HepG2 (cell line): ENCODE data around the gene MYO18A. TPM values are rescaled to one million over a fixed set of nuclear protein-coding genes. Genes with fewer than 3 reads are reported as not detected.
A peak's percentile ranks its signal among the peaks of the same experiment; 100 is the strongest.

Experiments used
- ATF3 ChIP-seq: sonication (generic); formaldehyde crosslinking; IDR thresholded peaks from 2 replicates; pipeline ENCODE4 v1.4.0; 2020; ENCODE audit warnings: missing genetic modification reagents
- DMTF1 ChIP-seq: sonication (generic); formaldehyde crosslinking; IDR thresholded peaks from 2 replicates; pipeline ENCODE4 v1.4.0; 2020; ENCODE audit warnings: mild to moderate bottlenecking, missing genetic modification reagents
- GATAD1 ChIP-seq: IDR thresholded peaks from 2 replicates; pipeline ENCODE4 v1.6.1; 2016; ENCODE audit warnings: missing genetic modification reagents, missing compliant biosample characterization
- HIC2 ChIP-seq: sonication (generic); formaldehyde crosslinking; IDR thresholded peaks from 2 replicates; pipeline ENCODE4 v1.9.0; 2022; ENCODE audit warnings: low read depth, missing genetic modification reagents
- KDM3A ChIP-seq: IDR thresholded peaks from 2 replicates; pipeline ENCODE4 v1.6.1; 2018; ENCODE audit warnings: low read depth, missing compliant biosample characterization
- KDM6A ChIP-seq: IDR thresholded peaks from 2 replicates; pipeline ENCODE4 v1.6.1; 2016; ENCODE audit warnings: low read depth
- MAX ChIP-seq: IDR thresholded peaks from 2 replicates; pipeline ENCODE4 v1.6.1; 2012; ENCODE audit warnings: inconsistent platforms
- NR2F6 ChIP-seq, 2 experiments: IDR thresholded peaks; 2 replicates each; pipeline ENCODE4 v1.6.1; 2016; ENCODE audit warnings: antibody characterized with exemption in 1 of 2, mild to moderate bottlenecking in 1 of 2
- SIX4 ChIP-seq: sonication (generic); formaldehyde crosslinking; IDR thresholded peaks from 2 replicates; pipeline ENCODE4 v1.4.0; 2020; ENCODE audit warnings: missing genetic modification reagents
- SP5 ChIP-seq: IDR thresholded peaks from 2 replicates; pipeline ENCODE4 v1.6.1; 2016; ENCODE audit warnings: low read depth, borderline replicate concordance
- SPEN ChIP-seq: sonication (generic); formaldehyde crosslinking; IDR thresholded peaks from 2 replicates; pipeline ENCODE4 v1.5.1; 2020; ENCODE audit warnings: low read depth, mild to moderate bottlenecking, missing genetic modification reagents
- TAF15 ChIP-seq: fragments of 200-400 bp; formaldehyde crosslinking; IDR thresholded peaks from one replicate; pipeline ENCODE4 v1.6.1; 2018; ENCODE audit warnings: mild to moderate bottlenecking, low read depth, low read length; ENCODE audit not compliant: poor library complexity, severe bottlenecking
- TFAP4 ChIP-seq: sonication (generic); IDR thresholded peaks from 2 replicates; pipeline ENCODE4 v1.6.1; 2016; ENCODE audit warnings: low read depth, borderline replicate concordance
- ZBTB2 ChIP-seq: sonication (generic); formaldehyde crosslinking; IDR thresholded peaks from 2 replicates; pipeline ENCODE4 v1.8.0; 2022; ENCODE audit warnings: low read depth, missing genetic modification reagents
- ZBTB7A ChIP-seq: sonication (generic); formaldehyde crosslinking; IDR thresholded peaks from 2 replicates; pipeline ENCODE4 v1.8.0; 2022; ENCODE audit warnings: mild to moderate bottlenecking, missing genetic modification reagents
- ZKSCAN5 ChIP-seq: sonication (generic); formaldehyde crosslinking; IDR thresholded peaks from 2 replicates; pipeline ENCODE4 v1.5.1; 2020; ENCODE audit warnings: mild to moderate bottlenecking, missing genetic modification reagents
- ZNF260 ChIP-seq: sonication (generic); formaldehyde crosslinking; IDR thresholded peaks from 2 replicates; pipeline ENCODE4 v1.4.0; 2020; ENCODE audit warnings: missing genetic modification reagents, low read depth, mild to moderate bottlenecking, borderline replicate concordance
- ZNF644 ChIP-seq: IDR thresholded peaks from 2 replicates; pipeline ENCODE4 v1.6.1; 2016; ENCODE audit warnings: low read depth
- ZNF652 ChIP-seq: IDR thresholded peaks from 2 replicates; pipeline ENCODE4 v1.6.1; 2016; ENCODE audit warnings: low read depth, borderline replicate concordance
- ZNF792 ChIP-seq: IDR thresholded peaks from 2 replicates; pipeline ENCODE4 v1.6.1; 2016
- ZNF816 ChIP-seq: sonication (generic); formaldehyde crosslinking; IDR thresholded peaks from 2 replicates; pipeline ENCODE4 v1.8.0; 2022; ENCODE audit warnings: missing genetic modification reagents, mild to moderate bottlenecking, borderline replicate concordance
- polyA plus RNA-seq, 8 experiments: library from polyadenylated mRNA; depleted of rRNA in 3 of 8; stranded (reverse) in 7 of 8; unstranded in 1 of 8; fragments of >200 nt; fragmentation: Illumina TruSeq in 4 of 8; extraction: Trizol in 4 of 8; gene quantifications; 2 replicates each; pipeline versions ENCODE4 v1.2.1 to v1.2.3, GENCODE V29; 2011 to 2016; ENCODE audit warnings: low read depth in 4 of 8, missing spikeins in 1 of 8, mixed read lengths in 1 of 8; ENCODE audit not compliant: insufficient read depth in 1 of 8
- total RNA-seq, 5 experiments: library from RNA; depleted of rRNA; stranded (reverse); fragments of >200 nt; fragmentation: Illumina TruSeq; extraction: Trizol; gene quantifications; 2 replicates each; pipeline ENCODE4 v1.2.3, GENCODE V29; 2016; ENCODE audit warnings: low read depth in 1 of 5
- TF ChIP-seq, protein P1 (sequence below): sonication (generic); formaldehyde crosslinking; IDR thresholded peaks from 2 replicates; pipeline ENCODE4 v1.5.1; 2020; ENCODE audit warnings: missing genetic modification reagents, mild to moderate bottlenecking, borderline replicate concordance

MYO18A gene
- total and polyA plus RNA-seq, 2 of the 13 experiments (the other 11 are each of a cell fraction or from before 2014, with no cell fraction given) = 16.8 to 24.8 TPM

DNA sequence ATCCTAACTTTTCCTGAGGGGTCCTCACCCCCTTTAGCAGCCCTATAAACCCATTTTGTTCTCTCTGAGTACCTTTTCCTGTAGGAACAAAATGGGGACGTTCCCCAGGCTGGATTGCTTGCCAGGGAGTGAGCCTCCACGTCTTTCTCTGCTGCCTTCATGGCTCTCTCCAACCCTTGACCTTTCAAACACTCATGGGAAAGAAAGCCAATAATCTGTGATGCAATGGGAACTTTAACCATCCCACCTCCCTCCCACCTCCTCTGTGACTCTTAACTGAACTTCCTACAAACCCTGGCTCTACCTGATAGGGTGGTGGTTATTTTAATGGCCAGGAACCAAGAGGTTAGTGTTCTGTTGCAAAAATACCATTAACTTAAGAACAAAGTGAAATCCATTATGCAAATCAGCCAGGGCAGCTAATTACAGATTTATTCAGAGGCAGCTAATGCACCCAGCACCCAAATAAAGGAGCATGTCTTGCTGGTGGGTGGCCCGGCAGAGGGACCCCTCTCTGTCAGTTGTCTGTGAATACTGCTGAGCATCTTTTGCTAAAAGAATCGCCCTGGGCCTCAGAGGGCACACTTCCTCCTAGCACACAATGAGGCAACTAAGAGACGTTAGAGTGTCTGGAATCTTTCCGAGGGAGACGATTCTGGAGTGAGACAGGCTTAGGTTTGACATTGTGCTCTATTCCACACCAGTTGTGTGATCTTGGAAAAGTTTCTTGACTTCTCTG lies 134.3 kb downstream of the MYO18A start (continued):
- TF ChIP-seq KDM6A (CRISPR knock-in tag) (0 out of 2 replicates have a peak, but pooled peaks have one; percentile 32), HIC2 (CRISPR knock-in tag) (no peak), SP5 (CRISPR knock-in tag) (peak; percentile 73; the same call in 1 of the 2 replicates), ZKSCAN5 (CRISPR knock-in tag) (no peak), TAF15 (no peak), GATAD1 (CRISPR knock-in tag) (0 out of 2 replicates have a peak, but pooled peaks have one; percentile 25), MAX (peak; percentile 43), ATF3 (peak; percentile 73; the same call in 1 of the 2 replicates), ZNF652 (peak; percentile 39; the same call in 1 of the 2 replicates), ZNF260 (CRISPR knock-in tag) (no peak), ZBTB7A (CRISPR knock-in tag) (0 out of 2 replicates have a peak, but pooled peaks have one; percentile 4), DMTF1 (CRISPR knock-in tag) (no peak), ZNF644 (peak; percentile 81; the same call in 1 of the 2 replicates), TFAP4 (no peak), ZNF816 (CRISPR knock-in tag) (no peak), ZBTB2 (CRISPR knock-in tag) (no peak), SIX4 (no peak), NR2F6 (IDR thresholded peaks at IDR 0.05) (peak; percentile 94), NR2F6 (CRISPR knock-in tag; IDR thresholded peaks at IDR 0.05) (peak; percentile 95), ZNF792 (0 out of 2 replicates have a peak, but pooled peaks have one; percentile 44), KDM3A (CRISPR knock-in tag) (0 out of 2 replicates have a peak, but pooled peaks have one; percentile 50), SPEN (peak; percentile 78; the same call in 1 of the 2 replicates)
- TF ChIP-seq, protein P1, sequence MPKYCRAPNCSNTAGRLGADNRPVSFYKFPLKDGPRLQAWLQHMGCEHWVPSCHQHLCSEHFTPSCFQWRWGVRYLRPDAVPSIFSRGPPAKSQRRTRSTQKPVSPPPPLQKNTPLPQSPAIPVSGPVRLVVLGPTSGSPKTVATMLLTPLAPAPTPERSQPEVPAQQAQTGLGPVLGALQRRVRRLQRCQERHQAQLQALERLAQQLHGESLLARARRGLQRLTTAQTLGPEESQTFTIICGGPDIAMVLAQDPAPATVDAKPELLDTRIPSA (CRISPR knock-in tag) = no peak
